Measurements from ENCODE around the gene HOXC10.

Gene HOXC10

DNA sequence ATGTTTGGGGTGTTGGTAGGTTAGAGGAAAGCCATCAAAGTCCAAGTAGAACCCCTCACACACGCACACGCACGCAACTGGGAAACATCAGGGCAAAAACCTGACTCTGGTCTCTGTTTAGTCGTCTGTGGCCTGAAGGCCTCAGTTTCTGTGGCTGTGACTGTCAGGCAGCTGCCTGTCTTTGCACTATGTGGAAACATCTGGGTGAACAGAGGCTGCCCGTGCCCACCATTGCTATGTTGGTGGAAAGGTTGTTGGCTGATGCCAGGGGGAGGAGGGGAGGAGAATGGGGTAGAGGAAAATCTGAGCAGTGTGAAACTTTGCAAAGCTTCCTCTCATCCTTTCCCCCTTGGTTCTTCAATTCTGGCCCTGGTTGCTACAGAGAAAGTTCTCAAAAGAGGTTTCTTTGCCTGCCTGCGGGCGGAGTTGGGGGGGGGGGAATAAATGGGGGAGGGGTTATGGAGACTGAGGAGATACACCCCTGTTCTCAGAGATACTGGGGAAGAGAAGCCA lies 7.5 kb downstream of the HOXC10 start:
- DNase-seq (ENCODE audit: low spot score) = no peak

DNA sequence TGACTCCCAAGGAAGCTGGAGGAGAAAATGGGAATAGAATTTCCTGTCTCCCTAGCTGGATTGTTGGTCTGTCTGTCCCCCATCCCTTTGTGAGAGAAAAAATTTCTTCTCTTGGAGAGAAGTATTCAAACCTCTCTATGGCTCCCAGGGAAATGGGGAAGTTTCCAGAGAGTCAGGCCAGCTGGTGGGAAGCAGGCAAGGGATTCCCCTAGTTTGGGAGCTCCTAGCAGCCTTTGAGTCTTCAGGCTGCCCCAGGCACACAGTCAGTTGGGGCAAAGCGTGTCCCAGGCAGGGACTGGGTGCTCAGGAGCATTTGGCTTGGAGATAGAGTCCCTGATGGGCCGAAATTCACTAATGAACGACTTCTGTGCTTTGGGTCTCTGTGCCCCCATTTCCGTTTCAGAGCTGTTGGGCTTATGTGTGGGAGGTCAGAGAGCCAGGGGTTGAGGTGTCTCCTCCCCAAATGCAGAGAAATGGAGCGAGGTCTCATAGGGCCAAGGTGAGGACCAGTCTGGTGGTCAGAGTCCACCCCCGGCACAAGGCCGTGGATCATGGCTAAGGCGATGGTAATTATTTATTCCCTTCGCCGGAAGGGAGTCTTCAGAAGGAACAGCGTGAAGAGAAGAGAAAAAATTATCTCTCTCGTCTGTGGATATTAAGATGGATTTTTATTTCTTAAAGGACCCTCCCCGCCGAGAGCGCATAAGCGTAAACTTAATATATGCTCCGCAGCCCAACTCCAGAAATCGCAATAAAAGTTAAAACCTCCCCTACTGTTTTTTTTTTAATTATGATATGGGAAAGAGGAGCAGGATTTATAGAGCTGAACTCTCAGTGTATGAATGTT lies 8.4 kb downstream of the HOXC10 start:
- DNase-seq (ENCODE audit: low spot score) = no peak

DNA sequence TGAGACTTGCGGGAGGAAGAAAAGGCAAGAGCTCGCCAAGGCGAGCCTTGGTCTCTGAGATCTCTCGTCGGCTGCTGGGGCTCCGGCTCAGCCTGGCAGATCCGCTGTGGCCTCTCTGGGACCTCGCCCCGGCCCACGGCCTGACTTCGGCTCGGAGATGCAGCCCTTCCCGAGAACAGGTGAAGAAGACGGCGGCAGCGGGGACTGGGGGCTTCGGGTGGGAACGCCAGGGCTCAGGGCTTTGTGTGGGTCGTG lies 9.0 kb downstream of the HOXC10 start:
- no peak for DNase-seq (ENCODE audit: low spot score)

DNA sequence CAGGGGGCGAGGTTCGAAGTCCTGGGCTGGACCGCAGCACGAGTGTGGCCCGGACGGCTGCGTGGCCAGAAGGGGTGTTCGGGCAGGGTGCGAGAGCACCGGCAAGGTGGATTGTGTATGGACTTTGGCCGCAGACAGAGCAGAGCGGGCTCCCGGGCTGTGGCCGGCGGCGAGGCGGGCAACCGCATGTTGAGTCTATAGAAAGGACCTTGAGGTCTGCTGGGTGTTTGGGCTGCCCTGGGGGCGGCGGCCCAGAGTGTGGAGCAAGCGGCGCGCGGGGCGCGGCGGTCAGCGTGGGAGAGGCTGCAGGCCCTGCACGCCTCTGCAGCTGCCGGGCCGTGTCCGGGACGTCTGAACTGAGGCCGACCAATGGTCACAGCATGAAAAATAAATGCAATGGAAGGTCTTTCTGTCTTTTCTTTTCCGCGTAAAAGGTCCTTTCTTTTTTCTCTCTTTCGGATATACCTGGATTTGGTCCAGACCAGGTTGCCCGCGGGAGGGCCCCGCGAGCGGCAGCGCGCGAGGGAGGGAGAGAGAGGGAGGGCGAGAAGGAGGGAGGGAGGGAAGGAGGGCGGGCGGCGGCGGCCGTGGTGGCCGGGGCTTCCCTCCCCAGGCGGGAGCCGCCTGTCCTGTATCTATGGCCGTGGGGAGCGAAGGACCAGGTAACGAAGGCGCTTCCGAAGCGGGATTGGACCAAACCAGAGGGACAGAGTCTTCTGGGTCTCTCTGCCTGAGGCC lies 9.5 kb downstream of the HOXC10 start:
- DNase-seq (ENCODE audit: low spot score) = no peak

DNA sequence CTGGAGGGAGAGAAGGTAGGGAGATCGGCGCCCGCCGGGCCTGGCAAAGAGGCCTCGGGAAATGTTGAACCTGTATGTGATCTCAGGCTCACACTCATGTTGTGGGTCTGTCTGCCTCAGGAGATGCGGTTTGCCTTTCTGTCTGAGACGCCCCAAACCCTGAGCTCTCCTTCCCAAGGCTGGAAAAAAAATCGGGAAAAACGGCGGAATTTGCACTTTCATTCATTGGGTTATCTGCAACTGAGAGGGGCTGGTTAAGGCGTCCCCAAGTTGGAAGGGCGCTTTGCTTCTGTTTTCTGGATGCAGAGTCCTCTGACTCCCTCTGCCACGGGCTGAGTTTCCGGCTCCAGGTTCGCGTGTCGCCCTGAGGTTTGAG lies 10.0 kb downstream of the HOXC10 start:
- no peak for DNase-seq (ENCODE audit: low spot score)

DNA sequence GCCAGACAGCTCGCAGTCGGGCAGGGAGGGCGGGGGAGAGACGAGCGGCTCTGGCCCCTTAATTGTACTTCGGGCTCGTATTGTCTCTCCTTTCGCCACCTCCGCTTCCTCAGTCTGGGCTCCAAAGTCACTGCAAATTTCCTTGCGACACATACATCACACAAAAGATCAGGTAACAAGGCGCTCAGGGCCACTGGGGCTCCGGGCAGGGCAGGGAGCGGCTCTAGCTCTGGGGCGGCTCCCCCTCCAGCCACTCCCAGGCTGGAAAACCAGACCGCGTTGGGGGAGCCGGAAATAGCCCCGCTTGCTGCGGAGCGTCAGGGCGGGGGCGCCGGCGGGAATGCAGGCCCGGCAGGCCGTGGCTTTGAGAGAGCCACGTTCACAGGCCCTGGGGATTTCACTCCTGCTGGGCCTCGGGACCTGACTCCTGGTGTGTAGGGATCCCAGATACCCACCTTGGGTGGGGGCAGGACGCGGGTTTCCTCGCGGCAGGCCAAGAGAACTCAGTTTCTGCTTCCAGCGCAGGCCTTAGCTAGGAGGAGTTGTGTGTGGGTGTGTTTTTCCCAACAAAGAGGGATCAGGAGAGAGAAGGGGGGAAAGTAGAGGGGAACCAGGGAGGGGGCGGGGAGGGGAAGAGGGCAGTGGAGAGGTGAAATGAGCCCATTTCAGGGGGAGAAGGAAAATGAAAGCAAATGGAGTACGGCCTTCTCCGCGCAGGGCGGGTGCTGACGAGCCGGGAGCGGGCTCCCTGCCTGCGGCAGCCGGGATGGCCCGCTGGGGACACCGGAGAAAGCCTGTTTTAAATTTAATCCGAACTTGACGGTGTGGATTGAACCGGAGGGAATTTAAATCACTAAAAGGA lies 10.7 kb downstream of the HOXC10 start:
- no peak for DNase-seq (ENCODE audit: low spot score)

DNA sequence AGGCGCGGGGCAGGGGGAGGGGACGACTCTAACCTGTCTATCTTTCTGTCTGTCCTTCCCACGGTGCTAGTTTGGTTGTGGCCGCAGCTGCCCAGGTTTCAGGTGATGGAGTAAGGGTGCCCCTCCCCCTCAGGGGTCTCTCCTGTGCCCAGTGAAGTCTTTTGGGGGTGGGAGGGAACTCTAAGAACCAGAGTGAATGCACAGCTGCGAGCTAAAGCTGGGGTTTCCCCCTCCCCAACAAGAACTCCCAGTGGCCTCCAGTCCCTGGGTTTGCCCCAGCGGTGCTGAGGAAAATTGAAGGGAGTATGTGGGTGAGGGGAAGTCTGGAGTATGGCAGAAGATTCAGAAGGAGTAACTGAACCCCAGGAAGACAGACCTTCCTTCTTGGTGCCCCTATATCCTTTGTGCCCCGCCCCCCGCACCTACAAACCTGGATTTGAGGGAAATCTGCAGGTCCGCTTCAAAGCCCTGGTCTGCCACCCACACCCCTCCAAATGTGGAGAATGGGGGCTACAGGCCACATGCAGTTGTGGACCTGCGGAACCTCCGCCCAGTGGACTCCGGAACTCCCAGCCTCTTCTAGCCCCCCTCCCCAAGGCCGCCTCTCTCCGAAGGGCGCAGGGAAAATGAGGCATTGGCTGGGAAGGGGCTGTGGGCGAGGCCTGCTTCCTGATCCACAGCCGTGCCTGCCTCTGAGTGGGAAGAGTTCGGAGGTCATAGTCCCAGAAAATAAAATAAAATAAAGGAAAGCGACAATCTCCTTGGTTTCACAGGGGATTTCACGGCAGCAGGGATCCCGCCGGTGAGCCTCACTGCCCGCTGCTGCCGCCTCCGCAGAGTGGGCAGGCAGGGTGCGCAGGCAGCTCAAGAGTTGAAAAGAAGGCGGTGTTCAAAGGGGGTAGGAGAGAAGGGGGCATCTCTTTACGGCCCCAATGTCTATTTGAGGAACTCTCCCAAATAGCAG lies 11.6 kb downstream of the HOXC10 start:
- no peak for DNase-seq (ENCODE audit: low spot score)

DNA sequence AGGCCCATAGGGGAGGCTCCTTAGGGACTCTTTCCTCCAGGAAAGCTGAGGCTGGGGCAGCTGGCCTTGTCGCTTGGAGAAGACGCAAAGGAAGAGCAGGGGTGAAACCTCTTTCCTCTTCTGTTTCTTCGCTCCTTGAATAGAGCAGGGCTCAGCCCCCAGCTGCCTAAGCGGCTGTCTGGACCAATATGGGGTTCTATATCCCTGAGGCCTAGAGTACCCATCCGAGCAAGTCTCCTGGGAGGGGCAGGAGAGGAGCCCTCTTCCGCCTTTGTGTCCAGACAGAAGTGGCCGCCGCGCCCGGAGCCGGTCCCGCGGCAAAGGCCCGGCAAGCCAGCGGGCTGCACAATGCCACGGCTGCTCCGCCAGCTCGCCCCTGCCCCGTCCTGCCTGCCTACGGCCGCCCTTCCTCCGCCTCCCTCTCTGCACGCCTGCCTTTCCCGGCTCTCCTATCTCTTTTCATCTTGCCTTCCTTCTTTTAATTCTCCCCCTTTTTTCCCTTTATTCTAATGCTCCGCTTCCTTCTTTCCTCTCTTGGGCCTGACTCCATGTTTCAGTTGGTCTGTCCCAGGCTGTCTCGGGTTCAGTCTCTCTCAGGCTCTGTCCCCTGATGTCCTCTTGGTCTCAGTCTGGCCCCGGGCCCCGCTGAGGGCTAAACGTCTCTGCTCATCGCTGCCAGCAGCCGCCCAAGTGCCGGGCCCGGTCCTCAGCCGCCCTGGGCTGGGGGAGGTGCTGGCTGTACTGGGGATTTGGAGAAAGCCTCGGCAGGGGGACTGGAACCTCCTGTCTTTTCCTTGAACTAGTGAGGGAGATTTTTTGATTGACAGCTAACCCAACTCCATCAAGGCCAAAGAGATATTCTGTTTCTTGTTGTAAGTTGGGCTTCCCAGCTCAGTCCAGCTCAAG lies 12.5 kb downstream of the HOXC10 start:
- DNase-seq (ENCODE audit: low spot score) = no peak

DNA sequence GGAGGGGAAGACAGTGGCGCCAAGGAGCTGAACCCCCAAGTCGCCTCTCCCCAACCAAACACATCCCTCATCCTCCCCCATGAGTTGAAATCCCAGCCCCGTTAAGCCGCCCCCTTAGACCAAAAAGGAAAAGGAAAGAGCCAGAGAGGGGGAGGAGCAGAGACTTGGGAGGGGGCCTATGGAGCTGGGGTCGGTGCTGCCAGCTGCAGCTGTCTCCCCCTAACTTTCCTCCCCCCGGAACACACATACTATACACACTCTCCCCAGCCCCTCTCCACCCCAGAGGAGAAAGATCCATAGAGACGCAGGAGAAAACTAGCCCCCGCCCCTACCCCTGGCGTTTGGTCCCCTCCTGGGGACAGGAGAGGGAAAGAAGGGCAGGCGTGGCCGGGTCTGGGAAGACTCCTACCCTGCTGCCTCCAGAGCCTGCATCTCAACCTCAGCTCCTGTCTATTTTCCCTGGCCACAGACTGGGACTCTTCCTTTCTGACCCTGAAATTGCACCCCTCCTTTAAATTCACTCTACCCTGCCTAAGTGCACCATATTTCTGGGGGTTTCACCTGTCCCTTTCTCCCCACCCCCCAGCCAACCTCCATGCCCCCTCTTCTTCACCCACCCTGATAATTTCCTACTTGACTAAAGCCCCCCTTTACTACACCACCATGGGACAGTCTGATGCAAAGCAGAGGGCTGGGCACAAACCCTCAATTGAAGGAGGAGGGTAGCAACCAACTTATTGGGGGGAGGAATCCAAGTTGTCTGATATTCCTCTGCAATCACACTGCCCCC lies 13.4 kb downstream of the HOXC10 start:
- DNase-seq (ENCODE audit: low spot score) = no peak

DNA sequence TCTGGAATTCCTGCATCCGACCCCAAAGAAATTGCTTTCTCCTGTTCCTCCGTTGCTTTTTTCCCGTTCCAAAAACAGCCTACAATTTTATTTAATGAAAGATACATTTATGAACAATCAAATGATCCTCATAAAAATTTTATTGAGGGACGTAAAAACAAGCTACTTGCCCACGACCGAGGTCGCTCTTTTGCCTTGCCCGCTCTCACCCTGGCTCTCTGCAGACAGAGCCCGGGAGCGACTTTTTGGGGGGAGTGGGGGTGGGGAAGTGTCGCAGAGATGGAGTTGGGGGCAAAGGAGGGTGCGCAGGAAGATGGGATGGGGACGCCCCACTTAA lies 13.9 kb downstream of the HOXC10 start:
- no peak for DNase-seq (ENCODE audit: low spot score)

DNA sequence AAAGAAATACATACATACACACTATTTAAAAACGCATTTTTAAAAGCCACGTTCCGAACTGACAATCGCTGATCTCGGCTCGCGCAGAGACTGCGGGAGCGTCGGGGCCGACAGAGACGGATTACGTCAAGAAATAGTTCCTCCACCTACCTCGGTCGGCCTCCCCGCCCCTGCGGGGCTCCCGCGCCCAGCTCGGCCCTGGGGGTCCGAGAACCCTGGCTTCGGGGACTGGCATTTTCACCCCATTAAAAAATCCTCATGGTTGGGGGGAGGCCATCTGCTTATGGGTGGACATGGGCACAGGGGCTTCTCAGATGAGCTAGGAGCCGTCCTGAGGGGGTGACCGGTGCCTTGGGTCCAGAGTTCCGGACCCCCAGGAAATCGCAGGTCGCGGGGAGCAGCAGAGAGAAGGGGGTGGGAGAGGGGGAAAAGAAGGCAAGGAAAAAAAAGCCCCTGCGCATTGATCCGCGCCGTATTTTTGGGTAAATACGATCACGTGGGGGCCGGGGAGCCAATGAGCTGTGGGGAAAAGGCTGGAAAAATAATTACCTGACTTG lies 14.7 kb downstream of the HOXC10 start:
- no peak for DNase-seq (ENCODE audit: low spot score)

DNA sequence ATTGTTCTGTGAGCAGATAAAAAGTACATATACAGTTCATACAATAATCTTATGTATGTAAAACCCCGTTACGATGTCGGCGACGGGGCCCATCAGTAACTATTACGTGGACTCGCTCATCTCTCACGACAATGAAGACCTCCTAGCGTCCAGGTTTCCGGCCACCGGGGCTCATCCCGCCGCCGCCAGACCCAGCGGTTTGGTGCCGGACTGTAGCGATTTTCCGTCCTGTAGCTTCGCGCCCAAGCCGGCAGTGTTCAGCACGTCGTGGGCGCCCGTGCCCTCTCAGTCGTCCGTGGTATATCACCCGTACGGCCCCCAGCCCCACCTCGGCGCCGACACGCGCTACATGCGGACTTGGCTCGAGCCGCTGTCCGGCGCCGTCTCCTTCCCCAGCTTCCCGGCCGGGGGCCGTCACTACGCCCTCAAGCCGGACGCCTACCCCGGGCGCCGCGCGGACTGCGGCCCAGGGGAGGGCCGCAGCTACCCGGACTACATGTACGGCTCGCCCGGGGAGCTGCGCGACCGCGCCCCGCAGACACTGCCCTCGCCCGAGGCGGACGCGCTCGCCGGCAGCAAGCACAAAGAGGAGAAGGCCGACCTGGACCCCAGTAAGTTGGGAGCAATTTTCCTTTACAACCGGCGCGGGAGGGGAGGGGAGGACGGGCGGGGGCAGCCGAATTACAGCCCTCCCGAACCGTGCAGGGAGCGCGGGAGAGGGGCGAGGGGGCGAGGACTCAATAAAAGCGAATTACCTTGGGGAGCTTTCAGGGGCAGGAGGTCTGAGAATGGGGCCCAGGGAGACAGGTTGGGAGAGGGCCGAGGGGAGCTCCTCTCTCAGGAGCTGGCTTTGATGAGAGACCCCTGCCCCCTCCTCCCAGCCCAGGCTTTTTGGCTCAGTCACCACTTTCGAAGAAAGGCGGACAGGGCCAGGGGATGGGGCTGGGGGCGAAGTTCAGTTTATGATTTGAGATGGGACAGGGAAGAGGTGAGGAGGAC lies 15.5 kb downstream of the HOXC10 start, which contains the start of gene HOXC9:
HOXC9 (plus strand) TSS at position 46 of the 999 bp plus-strand sequence; CDS start at position 74, 28 bp downstream.
- no peak for DNase-seq (ENCODE audit: low spot score)

DNA sequence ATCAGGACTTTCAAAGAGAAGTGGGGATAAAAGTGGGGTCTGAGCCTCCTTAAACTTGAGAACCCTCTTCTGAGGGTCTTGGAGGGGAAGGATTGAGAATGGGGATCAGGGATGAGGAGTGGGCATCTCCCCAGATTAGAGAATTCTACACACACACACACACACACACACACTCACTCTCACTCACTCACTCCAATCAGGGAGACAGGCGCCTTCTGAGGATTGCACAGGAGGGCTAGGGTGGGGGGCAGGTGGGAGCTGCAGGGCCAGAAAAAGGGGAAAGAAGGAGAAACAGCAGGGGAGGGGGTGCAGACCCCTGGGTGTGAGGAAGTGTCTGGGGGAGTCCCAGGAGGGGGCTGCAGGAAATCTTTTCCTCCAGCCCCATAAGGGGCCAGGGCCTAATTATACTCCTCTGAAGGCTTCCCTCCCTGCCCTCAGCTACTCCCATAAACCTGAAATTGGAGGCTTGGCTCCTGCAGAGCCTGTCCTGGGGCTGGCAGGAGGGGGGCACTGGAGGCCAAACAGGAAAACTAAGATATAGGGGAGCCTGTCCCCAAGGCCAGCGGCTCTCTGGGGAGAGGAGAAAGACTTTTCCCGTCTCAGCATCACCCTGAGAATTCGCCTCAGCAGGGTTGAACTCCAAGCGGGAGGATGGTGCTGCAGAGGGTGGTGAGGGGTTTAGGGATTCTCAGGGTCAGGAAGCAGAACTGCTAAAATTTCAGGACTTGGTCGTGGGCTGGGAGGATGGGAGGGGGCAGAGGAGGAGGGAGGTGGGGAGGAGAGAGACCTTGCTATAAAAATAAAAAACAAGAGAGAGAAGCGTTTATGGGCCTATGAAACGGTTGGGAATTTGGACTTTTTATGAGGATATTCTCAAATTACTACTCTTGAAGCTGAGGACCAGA lies 16.6 kb downstream of the HOXC10 start:
- no peak for DNase-seq (ENCODE audit: low spot score)

DNA sequence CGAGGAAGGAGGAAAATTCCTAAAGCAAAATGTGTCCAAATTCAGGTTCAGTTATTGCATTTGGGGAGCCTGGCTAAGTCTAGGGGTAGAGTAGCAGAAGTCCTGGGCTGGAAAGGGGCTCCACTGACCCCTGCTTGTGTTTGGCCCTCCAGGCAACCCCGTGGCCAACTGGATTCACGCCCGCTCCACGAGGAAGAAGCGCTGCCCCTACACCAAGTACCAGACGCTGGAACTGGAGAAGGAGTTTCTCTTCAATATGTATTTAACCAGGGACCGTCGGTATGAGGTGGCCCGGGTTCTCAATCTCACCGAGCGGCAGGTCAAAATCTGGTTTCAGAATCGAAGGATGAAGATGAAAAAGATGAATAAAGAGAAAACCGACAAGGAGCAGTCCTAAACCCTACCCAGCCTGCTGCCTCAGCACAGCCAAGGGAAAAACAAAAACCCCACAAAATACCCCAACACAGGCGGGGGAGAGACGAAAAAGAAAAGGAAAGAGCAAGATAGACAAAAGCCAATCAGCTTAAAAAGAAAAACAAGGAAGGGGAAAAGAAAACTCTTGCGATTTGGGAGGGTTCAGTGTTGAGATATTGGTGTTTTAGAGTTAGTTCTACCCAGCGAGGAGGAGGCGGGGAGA lies 17.4 kb downstream of the HOXC10 start:
- no peak for DNase-seq (ENCODE audit: low spot score)

DNA sequence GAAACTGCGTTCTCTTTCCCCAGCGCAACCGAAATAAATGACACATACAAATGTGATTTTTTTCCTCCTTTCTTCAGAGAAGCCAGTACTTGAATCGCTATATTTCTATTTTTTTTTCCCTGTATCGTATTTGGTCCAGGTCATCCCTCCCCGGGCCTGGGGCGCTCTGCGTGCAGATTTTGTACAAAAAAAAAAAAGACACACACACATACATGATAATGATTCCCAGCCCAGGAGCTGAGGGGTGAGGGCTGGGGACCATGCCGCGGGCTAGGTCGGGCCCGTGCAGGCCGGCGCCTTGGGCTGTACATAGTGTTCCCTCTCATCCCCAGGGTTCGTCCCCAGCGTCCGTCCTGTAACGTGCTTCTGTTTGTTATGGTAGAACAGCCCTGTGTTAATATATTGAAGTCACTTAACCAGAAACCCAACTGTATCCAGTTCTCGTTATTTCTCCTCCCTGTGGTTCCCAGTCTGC lies 18.0 kb downstream of the HOXC10 start:
- no peak for DNase-seq (ENCODE audit: low spot score)

DNA sequence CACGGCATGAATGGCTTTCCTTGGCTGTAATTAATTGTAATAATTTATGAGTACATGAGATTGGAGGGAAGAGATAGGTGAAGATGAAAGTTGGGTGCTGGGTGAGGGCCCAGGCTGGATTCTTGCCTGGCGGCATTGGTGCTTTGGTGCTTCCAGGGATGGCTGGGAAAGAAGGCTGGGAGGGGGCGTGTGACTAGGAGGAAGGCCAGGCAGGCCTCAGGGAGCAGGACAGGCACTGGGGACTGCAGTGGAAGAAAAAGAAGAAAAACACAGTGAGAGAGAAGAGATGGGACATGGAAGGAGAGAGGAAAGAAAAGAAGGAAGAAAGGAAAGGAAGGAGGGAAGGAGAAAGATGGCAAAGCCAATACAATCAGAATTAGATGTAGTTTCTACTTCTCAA lies 18.7 kb downstream of the HOXC10 start:
- DNase-seq (ENCODE audit: low spot score) = no peak
